Colon (tissue), 2 donors: Measurements from ENCODE around the gene ZSCAN4.

Experiments used
- FAIRE-seq: peaks from 2 replicates; lab custom pipeline; 2012; peaks lifted over from hg19 to GRCh38; lab: Jason Lieb, UNC
- donor health status: control.
- donor health status: control.

ZSCAN4 gene, protein sequence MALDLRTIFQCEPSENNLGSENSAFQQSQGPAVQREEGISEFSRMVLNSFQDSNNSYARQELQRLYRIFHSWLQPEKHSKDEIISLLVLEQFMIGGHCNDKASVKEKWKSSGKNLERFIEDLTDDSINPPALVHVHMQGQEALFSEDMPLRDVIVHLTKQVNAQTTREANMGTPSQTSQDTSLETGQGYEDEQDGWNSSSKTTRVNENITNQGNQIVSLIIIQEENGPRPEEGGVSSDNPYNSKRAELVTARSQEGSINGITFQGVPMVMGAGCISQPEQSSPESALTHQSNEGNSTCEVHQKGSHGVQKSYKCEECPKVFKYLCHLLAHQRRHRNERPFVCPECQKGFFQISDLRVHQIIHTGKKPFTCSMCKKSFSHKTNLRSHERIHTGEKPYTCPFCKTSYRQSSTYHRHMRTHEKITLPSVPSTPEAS

DNA sequence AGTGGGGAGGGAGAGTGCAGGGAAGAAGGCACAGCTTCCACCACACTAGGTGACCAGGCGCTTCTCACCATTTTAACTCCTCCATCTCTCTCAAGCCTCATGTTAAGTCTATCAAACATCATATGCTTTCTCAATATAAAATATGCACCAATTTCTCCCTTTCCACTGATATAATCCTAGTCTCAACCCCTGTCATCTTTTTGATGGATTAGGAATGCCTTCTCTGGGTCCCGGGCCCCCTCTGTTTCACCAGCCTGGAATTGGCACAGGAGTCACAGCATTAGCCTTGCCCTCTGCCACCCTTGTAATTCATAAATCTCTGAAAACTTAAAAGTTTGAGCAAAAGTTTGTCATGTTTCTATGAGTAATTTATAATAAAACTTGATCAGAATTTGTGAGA is at the start of gene ZSCAN4:
Gene ZSCAN4, plus strand, starts transcription at position 301 of the 400 bp plus-strand sequence. CDS start 7,211 bp downstream, outside the sequence.
- no peak for FAIRE-seq

- FAIRE-seq, result no peak
Measured at GRCh38 chr19:57620673-57621348, 47.9 kb upstream of the ZSCAN4 start.

- no peak for FAIRE-seq
Measured at GRCh38 chr19:57623091-57623490, 45.6 kb upstream of the ZSCAN4 start.

DNA sequence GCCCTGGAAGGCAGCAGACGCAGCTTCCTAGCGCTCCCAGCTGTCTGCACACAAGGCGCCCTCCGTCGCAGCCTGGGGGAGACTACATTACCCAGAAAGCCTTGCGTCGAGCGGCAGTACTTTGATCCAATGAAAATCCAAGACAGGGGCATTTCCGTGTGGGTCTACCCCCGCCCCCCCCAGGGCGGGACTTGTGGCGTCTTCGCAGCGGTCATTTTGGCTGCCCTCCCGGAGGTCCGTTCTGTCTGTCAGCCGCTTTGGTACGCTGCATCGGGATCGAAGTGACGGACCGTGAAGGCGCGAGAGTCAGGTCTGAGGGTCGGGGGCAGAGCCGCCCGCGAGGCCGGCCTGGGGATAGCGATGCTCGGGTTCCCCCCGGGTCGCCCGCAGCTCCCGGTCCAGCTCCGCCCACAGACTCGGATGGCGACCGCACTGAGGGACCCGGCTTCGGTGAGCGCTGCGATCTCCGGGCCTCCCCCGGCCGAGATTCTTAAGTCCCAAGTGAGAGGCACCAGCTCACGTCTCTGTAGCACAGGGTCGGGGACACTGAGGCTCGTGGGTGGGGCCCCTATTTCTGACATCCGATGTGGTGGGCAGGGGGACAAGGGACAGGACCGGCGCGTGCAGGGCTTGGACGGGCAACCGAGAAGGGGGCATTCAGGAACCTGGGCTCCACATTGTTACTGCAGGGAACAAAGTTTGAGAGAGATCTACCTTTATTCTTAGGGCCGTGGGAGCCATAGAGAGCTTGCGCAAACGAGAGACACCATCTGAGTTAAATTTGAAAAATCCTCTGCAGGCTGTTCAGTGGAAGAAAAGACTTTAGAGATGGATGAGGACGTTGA is 35.5 kb upstream of the ZSCAN4 start, which contains the start of gene ZNF211:
Gene ZNF211, plus strand, starts transcription at position 182 of the 845 bp plus-strand sequence. Its CDS starts 179 bp downstream, at position 361.
- FAIRE-seq, result no peak

DNA sequence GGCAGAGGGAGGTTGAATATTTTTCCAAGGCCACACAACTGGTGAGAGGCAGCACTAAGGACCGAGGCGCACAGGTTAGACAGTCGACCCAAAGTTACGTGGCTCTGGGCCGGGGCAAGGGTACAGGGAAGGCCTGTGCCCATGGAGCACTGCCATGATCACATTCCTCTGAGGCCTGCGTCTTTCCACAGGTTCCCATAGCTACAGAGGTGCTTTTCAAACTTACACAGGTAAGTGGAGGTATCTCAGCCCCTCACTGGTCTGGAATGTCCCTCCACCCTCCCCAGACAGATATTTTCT is 35.0 kb upstream of the ZSCAN4 start:
- no peak for FAIRE-seq

- FAIRE-seq, result no peak
Measured at GRCh38 chr19:57637379-57637778, 31.4 kb upstream of the ZSCAN4 start.

DNA sequence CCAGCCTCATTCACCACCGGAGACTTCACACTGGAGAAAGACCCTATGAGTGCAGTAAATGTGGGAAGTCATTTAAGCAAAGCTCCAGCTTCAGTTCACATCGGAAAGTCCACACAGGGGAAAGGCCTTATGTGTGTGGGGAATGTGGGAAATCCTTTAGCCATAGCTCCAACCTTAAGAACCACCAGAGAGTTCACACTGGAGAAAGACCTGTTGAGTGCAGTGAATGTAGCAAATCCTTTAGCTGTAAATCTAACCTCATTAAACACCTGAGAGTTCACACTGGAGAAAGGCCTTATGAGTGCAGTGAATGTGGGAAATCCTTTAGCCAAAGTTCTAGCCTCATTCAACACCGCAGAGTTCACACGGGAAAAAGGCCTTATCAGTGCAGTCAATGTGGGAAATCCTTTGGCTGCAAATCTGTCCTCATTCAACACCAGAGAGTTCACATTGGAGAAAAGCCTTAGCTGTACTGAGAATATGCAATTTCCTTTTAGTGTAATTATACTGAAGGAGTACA is 27.0 kb upstream of the ZSCAN4 start:
- FAIRE-seq, result no peak

DNA sequence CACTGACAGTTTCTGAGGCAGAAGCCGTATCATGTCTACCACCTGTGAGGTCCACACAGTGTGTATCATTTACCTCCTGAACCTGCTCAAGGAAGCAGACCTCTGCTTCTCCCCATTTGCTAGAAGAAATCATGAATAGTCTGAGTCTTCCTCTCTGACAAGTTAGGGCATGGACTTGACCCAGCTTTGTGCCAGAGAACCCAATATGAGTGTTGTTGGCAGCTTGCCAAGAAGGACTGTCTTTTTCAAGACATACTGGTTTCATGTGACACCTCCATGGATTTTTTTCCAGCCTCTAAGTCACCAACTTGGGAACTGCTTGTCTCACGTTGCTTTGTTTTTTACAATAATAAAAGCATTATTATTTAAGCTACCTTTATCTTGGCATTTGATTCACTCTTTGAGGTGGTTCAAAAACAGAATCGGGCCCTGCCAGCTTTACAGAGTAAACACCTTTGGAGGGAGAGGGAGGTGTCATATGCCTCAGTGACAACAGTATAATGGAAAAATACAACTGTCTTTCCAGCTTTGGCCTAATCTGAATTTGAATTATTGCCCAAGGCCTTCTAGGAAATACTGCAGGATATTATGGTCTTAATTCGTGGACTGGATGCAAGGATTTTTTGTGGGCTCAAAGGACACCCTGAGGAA is 26.2 kb upstream of the ZSCAN4 start:
- no peak for FAIRE-seq

DNA sequence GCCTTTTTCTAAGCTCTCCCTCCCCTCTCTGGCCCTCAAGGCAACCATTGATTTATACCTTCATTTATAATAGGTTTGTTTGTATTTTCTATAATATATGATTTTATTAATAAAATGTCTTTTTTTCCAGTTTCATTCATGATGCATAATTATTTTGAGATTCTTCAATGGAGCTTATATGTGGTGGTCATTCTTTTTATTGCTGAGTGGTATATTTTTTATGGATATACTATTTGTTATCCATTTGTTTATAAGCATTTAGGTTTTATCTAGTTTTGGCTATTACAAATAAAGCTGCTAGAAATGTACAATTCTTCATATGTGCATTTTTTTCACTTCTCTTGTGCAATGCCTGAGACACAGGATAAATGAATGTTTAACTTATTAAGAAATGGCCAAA is 25.0 kb upstream of the ZSCAN4 start:
- FAIRE-seq, result no peak

DNA sequence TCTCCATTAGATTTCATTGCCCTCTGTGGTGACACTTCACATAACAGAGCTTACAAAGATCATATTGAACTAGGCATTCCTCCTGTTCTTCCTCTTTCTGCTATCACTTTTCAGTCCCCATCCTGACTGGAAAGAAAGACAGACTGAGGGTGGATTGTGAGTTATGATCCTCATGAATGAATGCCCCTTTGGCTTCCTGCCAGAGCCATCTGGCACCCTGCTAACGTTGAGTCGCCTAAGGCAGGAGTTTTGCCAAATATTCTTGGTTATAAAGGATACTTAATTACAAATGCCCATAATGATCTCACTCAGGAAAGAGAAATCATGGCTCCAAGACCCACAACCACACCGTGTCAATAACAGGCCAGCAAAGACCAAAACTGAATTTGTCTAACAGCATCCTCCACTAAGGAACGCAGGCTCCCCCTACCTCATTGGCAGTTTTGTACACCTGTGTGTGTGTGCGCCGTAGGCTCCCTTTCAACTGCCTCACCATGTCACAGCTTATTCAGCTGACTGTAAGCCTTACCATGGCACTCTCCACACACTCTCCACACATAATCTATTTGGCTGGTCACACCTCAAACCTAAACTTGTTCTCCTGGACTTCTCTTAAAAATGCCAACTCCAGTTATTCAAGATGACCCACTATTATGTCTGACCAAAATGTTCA is 20.3 kb upstream of the ZSCAN4 start:
- FAIRE-seq, result no peak

DNA sequence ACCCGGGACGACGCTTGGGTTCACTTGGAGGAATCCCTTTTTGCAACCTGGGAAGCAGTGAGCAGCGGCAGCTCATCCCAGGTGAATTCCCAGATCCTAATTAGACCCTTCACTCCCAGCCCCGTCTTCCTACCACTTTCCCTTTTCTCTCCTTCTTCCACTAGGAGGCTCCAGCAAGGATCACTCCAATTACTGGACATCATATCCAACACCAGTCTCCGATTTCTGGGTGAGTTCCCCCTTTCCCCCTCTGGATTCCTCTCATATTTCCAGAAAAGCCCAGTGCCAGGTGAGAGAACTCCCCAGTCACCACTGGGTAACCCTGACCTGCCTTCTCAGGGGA is 17.1 kb upstream of the ZSCAN4 start:
- FAIRE-seq, result no peak

GRCh38 chr19:57653689-57654088 is 15.0 kb upstream of the ZSCAN4 start:
- no peak for FAIRE-seq

GRCh38 chr19:57655443-57655842 is 13.3 kb upstream of the ZSCAN4 start:
- no peak for FAIRE-seq

DNA sequence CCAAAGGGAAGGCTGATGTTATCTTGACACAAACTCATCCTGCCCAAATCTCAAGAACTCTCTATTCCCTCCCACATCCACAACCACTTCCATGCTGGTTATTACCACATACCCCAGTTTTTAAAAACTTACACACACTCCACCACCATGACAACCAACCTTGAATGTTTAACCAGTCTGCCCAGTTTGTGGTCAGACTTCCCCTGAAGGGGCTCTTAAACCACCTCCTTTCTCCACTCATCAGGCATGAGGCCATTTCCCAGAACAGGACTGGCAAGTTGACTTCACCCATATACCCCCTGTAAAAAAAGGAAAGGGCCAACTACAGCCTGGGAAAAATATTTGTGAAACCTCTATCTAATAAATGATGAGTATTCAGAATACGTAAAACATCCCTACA is 12.4 kb upstream of the ZSCAN4 start:
- FAIRE-seq, result no peak

GRCh38 chr19:57664269-57665127 is 4.2 kb upstream of the ZSCAN4 start:
- FAIRE-seq, result no peak

- FAIRE-seq, result no peak
Measured at GRCh38 chr19:57665261-57665806, 3.4 kb upstream of the ZSCAN4 start.

DNA sequence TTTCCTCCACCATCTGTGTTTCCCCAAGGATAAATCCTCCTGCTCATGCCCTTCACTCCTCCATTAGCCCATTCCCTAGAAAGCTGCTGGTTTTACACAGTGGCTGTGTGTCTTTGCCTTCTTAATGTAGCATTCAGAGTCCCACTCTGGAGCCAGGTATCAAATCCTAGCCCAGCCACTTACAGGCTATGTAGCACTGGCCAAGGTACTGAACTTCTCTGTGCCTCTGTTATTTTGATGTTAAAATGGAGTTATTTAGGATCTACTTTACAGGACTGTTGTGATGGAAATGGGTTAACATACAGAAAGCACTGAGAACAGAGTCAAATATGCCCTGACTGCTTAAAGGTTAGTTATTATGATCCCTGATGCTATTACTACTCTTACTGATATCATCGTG is 1.5 kb upstream of the ZSCAN4 start:
- no peak for FAIRE-seq

- FAIRE-seq, result no peak
Measured at GRCh38 chr19:57671124-57671895, 2.6 kb downstream of the ZSCAN4 start.

DNA sequence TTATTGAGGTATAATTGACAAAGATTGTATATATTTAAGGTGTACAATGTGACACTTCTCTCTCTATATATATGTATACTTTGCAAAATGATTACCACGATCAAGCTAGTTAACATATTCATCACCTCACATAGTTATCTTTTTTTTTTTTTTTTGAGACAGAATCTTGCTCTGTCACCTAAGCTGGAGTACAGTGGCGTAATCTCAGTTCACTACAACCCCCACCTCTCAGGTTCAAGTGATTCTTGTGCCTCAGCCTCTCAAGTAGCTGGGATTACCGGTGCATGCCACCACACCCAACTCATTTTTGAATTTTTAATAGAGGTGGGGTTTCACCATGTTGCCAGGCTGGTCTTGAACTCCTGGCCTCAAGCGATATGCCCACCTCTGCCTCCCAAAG is 3.7 kb downstream of the ZSCAN4 start:
- FAIRE-seq, result no peak
